Measurements from ENCODE around the gene GMDS. TPM values are rescaled to one million over a fixed set of nuclear protein-coding genes. Genes with fewer than 3 reads are reported as not detected.

The GMDS gene
- total RNA-seq, 1 donor from 2014 or later, result 35.7 TPM

DNA sequence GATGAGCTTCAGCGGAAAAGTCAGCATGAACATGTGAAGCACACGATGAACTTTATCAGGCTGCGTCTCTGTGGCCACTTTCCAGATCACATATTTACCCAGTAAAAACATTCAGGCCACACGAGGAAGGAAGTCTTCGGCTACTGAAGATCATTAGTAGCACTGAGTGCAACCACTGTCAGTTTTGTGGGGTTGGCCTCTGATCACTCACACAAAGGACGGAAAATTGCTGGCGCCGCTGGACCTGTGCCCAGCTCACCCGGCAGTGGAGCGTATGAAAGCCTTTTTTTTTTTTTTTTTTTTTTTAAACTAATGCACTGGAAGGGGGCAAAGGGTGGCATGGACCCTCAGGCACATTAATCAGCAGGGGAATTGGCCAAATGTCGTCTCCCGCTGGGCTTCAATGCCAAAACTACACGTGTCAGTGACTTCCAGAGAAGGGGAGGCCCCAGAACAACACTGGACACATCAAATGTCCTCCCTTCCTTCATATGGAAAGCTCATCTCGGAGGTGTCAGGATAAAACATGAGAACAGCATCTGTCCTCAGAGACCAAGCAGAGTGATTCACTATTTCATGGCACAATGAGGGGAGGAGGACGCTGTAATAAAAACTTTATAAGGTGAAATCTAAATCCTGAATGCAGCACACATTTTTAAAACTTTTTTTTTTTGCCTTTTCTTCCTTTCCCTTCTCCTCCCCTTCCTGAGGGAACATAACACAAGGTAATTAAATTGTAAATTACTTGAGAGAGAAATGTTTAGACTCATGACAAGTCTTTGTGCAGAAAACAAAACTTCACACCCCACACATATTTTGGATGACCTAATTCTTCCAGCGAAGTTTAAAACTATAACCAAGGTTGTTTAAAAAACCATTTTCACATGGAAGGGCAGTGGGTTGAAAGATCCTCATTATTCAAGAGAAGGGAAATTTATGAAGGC, 412.3 kb downstream of the GMDS start:
- Mint-ChIP-seq H3K27me3 (ENCODE audit: low read depth) (no peaks in the 10 kb centered on the region), H3K27ac (no peak overlapping the region), H3K9me3 (peaks cover 13% of the 10 kb centered on the region), H3K36me3 (ENCODE audit: low read depth) (peaks cover 4% of the 10 kb centered on the region), H3K4me1 (ENCODE audit: low read depth) (no peaks in the 10 kb centered on the region), H3K4me3 (ENCODE audit: low read depth) (no peak overlapping the region)
- intact Hi-C loops (cut with micrococcal nuclease), result no loop called here
- no peak for DNase-seq (ENCODE audit: low spot score)

GRCh38 chr6:1832358-1832757, 413.0 kb downstream of the GMDS start:
- H3K36me3 Mint-ChIP-seq (ENCODE audit: low read depth), result peaks cover 5% of the 10 kb centered on the region
- no peak overlapping the region for H3K27ac Mint-ChIP-seq
- no peak for DNase-seq (ENCODE audit: low spot score)
- intact Hi-C loops (cut with micrococcal nuclease), result no loop called here
- no peaks in the 10 kb centered on the region for H3K4me1 Mint-ChIP-seq (ENCODE audit: low read depth)
- H3K27me3 Mint-ChIP-seq (ENCODE audit: low read depth), result no peaks in the 10 kb centered on the region
- H3K4me3 Mint-ChIP-seq (ENCODE audit: low read depth), result no peak overlapping the region
- H3K9me3 Mint-ChIP-seq, result peaks cover 21% of the 10 kb centered on the region

DNA sequence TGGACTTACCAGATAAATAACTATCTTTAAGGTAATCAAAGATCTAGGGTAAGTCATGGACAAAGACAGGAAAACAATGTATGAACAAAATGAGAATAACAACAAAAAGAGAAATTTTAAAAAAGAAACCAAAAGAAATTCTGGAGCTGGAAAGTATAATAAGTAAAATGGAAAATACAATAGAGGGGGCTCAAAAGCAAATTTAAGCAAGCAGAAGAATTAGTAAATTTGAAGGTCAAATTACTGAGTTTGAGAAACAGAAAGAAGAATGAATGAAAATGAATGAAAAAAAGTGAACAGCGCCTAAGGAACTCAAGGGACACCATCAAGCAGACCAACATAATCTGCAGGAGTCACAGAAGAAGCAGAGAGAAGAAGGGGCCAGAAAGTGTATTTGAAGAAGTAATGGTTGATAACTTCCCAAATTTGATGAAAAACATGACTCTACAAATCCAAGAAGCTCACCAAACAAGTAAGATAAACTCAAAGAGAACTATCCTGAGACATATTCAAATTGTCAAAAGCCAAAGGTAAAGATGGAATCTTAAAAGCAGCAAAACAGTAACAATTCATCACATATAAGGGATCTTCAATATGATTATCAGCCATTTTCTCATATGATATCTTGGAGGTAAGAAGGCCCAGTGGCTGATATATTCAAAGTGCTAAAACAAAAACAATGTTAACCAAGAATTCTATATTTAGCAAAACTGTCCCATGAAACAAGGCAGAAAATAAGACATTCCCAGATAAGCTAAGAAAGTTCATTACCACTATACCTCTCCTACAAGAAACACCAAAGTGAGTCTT, 417.2 kb downstream of the GMDS start:
- intact Hi-C loops (cut with micrococcal nuclease), result no loop called here
- Mint-ChIP-seq H3K4me3 (ENCODE audit: low read depth) (no peak overlapping the region), H3K27ac (no peak overlapping the region)

DNA sequence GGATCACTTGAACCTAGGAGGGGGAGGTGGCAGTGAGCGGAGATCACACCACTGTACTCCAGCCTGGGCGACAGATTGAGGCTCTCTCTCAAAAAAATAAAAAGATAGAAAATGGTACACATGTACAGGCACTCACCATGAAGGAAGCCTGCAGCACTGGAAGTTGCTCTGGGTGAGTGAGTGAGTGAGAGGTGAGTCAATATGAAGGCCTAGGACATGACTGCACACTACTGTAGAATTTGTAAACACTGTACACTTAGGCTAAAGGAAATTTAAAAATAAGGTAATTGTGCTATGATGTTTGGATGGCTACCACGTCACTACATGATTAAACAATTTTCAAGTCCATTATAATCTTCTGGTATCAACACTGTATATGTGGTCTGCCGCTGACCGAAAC, 419.5 kb downstream of the GMDS start:
- Mint-ChIP-seq H3K36me3 (ENCODE audit: low read depth) (peaks cover 5% of the 10 kb centered on the region), H3K9me3 (peaks cover 21% of the 10 kb centered on the region), H3K27me3 (ENCODE audit: low read depth) (no peaks in the 10 kb centered on the region), H3K27ac (no peak overlapping the region), H3K4me1 (ENCODE audit: low read depth) (no peaks in the 10 kb centered on the region), H3K4me3 (ENCODE audit: low read depth) (no peak overlapping the region)
- no peak for DNase-seq (ENCODE audit: low spot score)
- intact Hi-C loops (cut with micrococcal nuclease), result no loop called here

More for the DNA sequence above, 417.2 kb downstream of the GMDS start:
- no peaks in the 10 kb centered on the region for H3K4me1 Mint-ChIP-seq (ENCODE audit: low read depth)
- no peaks in the 10 kb centered on the region for H3K27me3 Mint-ChIP-seq (ENCODE audit: low read depth)
- H3K36me3 Mint-ChIP-seq (ENCODE audit: low read depth), result peaks cover 5% of the 10 kb centered on the region
- peaks cover 21% of the 10 kb centered on the region for H3K9me3 Mint-ChIP-seq
- DNase-seq (ENCODE audit: low spot score), result no peak

- Mint-ChIP-seq H3K27ac (no peak overlapping the region), H3K36me3 (ENCODE audit: low read depth) (peaks cover 5% of the 10 kb centered on the region), H3K9me3 (peaks cover 20% of the 10 kb centered on the region), H3K27me3 (ENCODE audit: low read depth) (no peaks in the 10 kb centered on the region), H3K4me3 (ENCODE audit: low read depth) (no peak overlapping the region), H3K4me1 (ENCODE audit: low read depth) (no peaks in the 10 kb centered on the region)
- no peak for DNase-seq (ENCODE audit: low spot score)
- intact Hi-C loops (cut with micrococcal nuclease), result no loop called here
These were observed 420.1 kb downstream of the GMDS start for GRCh38 chr6:1825277-1825676.

DNA sequence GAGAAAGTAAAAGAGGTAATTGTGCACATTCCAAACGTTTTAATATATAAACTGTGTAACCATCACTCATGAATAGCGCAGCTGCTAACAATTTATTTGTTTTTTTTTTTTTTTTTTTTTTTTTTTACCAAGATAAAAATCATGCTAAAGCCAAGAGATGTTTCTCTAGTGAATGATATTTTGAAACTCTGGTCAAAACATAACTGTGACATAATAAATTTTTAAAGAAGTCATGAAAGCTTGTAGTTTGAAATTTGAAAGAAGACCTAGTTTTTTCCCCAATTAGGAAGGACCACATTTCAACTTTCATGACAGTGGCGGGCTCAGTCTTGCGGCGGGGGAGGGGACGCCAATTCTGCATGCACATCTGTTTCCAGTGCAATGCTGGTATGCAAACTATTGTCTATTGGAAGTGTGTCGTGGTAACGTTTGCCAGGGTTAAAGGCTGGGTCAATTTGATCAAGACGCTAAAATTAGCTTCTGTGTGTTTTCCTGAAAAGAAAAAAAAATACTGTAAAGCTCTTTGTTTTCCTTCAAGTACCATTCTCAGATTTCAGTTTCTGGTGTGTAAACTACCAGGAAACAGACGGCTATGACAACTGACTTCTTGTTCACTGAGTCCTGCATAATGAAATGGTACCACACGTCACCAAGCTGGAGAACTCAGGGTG, 423.8 kb downstream of the GMDS start:
- no peaks in the 10 kb centered on the region for H3K4me1 Mint-ChIP-seq (ENCODE audit: low read depth)
- intact Hi-C loops (cut with micrococcal nuclease), result no loop called here
- H3K36me3 Mint-ChIP-seq (ENCODE audit: low read depth), result no peaks in the 10 kb centered on the region
- no peak overlapping the region for H3K4me3 Mint-ChIP-seq (ENCODE audit: low read depth)
- no peak for DNase-seq (ENCODE audit: low spot score)
- H3K27me3 Mint-ChIP-seq (ENCODE audit: low read depth), result no peaks in the 10 kb centered on the region
- H3K9me3 Mint-ChIP-seq, result no peaks in the 10 kb centered on the region
- no peak overlapping the region for H3K27ac Mint-ChIP-seq

DNA sequence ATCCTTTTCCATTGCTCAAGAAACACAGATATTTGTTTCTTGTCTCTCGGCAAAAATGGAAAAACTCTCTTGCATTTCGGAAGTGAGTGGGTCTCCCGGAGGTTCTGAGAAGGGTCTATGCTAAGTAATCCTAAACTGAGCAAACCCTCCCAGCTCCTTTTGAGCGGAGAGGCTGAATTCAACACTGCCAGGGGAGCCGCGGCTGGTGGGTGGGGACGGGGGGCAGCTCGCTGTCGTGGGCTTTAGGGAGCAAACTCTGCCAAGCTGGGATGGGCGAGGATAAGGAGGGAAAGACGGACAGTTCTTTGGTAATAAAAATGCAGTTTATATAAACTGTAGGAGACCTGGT, 424.3 kb downstream of the GMDS start:
- Mint-ChIP-seq H3K4me1 (ENCODE audit: low read depth) (no peaks in the 10 kb centered on the region), H3K36me3 (ENCODE audit: low read depth) (no peaks in the 10 kb centered on the region), H3K27ac (no peak overlapping the region), H3K27me3 (ENCODE audit: low read depth) (no peaks in the 10 kb centered on the region), H3K4me3 (ENCODE audit: low read depth) (no peak overlapping the region), H3K9me3 (no peaks in the 10 kb centered on the region)
- no peak for DNase-seq (ENCODE audit: low spot score)
- intact Hi-C loops (cut with micrococcal nuclease), result no loop called here

DNA sequence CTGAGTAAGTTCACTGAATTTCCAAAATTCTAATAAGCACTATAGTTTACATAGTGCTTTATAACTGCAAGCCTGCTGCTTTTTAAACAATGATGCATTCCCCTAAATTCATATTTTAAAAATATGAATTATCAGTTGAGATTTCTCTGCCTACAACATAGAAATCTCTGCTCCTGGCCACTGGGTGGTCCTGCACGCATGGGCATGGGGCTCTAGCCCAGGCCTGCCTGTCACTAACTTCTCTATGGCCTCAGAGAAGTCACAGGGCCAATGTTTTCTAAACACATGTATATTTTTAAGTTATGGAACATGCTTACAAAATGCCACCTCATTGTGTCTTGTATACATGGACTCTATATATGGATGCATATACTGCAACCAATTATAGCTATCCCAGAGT, 424.7 kb downstream of the GMDS start:
- intact Hi-C loops (cut with micrococcal nuclease), result no loop called here
- H3K36me3 Mint-ChIP-seq (ENCODE audit: low read depth), result no peaks in the 10 kb centered on the region
- H3K27me3 Mint-ChIP-seq (ENCODE audit: low read depth), result no peaks in the 10 kb centered on the region
- no peak overlapping the region for H3K4me3 Mint-ChIP-seq (ENCODE audit: low read depth)
- no peak for DNase-seq (ENCODE audit: low spot score)
- H3K9me3 Mint-ChIP-seq, result no peaks in the 10 kb centered on the region
- H3K4me1 Mint-ChIP-seq (ENCODE audit: low read depth), result no peaks in the 10 kb centered on the region
- no peak overlapping the region for H3K27ac Mint-ChIP-seq

DNA sequence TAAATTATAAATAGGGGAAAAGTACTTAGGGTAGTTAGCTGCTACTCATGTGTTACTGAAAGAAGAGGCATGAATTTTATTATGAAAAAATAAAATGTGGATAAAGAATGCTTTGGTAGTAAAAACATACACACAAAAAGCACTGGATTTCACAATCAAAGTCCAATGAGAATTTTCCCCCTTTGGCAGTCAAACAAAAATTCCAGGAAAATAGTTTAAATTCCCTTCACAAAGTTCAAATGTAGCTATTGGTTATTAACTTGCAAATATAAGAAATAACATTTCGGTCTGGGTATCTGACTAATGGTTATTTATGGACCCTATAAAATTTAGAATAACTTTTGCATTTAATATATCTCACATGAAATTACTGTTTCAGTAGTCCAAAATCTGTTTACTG, 425.2 kb downstream of the GMDS start:
- intact Hi-C loops (cut with micrococcal nuclease), result no loop called here
- no peak overlapping the region for H3K27ac Mint-ChIP-seq
- H3K4me1 Mint-ChIP-seq (ENCODE audit: low read depth), result no peaks in the 10 kb centered on the region
- H3K36me3 Mint-ChIP-seq (ENCODE audit: low read depth), result no peaks in the 10 kb centered on the region
- H3K9me3 Mint-ChIP-seq, result no peaks in the 10 kb centered on the region
- H3K27me3 Mint-ChIP-seq (ENCODE audit: low read depth), result no peaks in the 10 kb centered on the region
- no peak overlapping the region for H3K4me3 Mint-ChIP-seq (ENCODE audit: low read depth)
- DNase-seq (ENCODE audit: low spot score), result no peak

DNA sequence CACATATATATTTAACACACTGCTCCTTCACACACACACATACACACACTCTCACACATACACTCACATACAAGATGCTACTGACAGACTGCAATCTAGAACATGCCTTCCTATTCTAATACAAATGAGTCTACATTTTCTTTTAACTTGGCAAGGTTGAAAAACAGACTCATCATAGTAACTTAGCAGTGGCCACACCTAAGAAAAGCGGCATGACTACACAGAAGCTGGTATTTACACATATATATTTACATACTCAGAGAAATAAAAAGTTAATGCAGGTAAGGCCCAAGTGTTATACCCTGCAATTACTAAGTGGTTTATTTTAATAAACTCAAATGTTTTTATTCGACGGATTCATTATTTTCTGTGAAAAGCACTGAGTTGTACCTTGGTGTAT, 426.4 kb downstream of the GMDS start:
- intact Hi-C loops (cut with micrococcal nuclease), result no loop called here
- Mint-ChIP-seq H3K4me1 (ENCODE audit: low read depth) (peaks cover 3% of the 10 kb centered on the region), H3K36me3 (ENCODE audit: low read depth) (no peaks in the 10 kb centered on the region), H3K27me3 (ENCODE audit: low read depth) (no peaks in the 10 kb centered on the region), H3K4me3 (ENCODE audit: low read depth) (no peak overlapping the region), H3K27ac (no peak overlapping the region), H3K9me3 (no peaks in the 10 kb centered on the region)
- DNase-seq (ENCODE audit: low spot score), result no peak

DNA sequence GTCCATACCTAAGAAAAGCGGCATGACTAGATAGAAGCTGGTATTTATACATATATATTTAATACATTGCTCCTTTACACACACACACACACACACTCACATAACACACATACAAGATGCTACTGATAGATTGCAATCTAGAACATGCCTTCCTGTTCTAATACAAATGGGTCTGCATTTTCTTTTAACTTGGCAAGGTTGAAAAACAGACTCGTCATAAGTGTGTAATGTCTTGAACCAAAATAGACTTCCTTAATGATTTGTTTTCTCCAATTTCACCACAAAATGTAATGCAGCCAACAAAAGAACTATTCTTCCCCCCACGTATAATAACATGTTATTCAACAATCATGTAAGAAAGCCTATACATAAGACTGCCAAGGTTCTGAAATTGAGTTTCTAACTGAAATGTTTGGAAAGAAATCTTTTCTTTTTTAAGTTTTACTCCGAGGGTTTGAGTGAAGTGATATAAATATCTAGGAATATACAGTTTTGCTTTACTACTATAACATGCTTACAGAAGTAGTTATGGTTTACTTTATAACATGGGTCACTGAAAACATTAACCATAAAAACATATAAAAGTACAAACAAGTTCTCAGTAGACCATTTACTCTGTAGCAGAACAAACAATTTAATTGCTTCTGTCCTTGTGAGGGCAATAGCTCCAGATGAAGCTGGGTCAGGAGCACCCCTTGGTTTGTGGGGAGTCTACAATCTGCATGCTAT, 428.2 kb downstream of the GMDS start:
- Mint-ChIP-seq H3K36me3 (ENCODE audit: low read depth) (no peaks in the 10 kb centered on the region), H3K27ac (no peak overlapping the region), H3K4me3 (ENCODE audit: low read depth) (no peak overlapping the region), H3K9me3 (no peaks in the 10 kb centered on the region), H3K4me1 (ENCODE audit: low read depth) (peaks cover 5% of the 10 kb centered on the region), H3K27me3 (ENCODE audit: low read depth) (no peaks in the 10 kb centered on the region)
- no peak for DNase-seq (ENCODE audit: low spot score)
- intact Hi-C loops (cut with micrococcal nuclease), result no loop called here

DNA sequence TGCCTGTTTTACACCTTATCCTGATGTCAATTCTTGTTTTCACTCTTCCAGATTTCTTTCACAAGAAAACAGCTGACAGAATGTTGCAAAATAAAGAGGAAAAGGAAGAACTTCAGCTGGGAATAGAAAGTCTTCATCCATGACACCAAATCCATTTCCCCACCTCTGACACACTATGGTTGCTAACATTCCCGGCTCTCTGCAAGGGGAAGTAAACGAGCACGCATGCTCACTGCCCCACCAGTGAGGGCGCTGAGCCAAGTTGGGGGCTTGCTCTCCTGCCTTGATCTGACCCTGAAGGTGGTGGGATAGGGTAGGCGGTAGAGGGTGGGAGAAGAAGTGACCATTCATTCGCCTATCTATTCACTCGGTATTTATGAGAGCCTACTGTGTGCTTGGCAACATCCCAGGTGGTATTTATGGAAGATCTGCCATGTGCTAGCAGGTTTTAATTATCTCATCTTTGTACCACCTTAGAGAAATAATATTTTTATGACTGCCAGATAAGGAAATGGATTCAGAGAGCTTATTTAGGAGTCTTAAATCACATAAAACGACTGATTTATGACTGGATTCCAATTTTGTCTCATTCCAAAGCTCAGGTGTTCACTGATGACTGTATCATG, 429.5 kb downstream of the GMDS start:
- intact Hi-C loops (cut with micrococcal nuclease), result no loop called here
- H3K27me3 Mint-ChIP-seq (ENCODE audit: low read depth), result peaks cover 4% of the 10 kb centered on the region
- H3K36me3 Mint-ChIP-seq (ENCODE audit: low read depth), result no peaks in the 10 kb centered on the region
- no peak overlapping the region for H3K4me3 Mint-ChIP-seq (ENCODE audit: low read depth)
- peaks cover 5% of the 10 kb centered on the region for H3K4me1 Mint-ChIP-seq (ENCODE audit: low read depth)
- no peak overlapping the region for H3K27ac Mint-ChIP-seq
- H3K9me3 Mint-ChIP-seq, result no peaks in the 10 kb centered on the region
- no peak for DNase-seq (ENCODE audit: low spot score)

Measured in activated T-helper 2 cell treated with anti-CD3 and anti-CD28 coated beads, Interferon-gamma antibody, Interleukin-2, Interleukin-4, amounts not matched to agents 10 μg/mL and 5 μg/mL and 100 μg/mL, durations not matched to agents 14 hours and 24 hours and 36 hours (primary cell).